ENCODE results near the gene GPR143. TPM values are rescaled to one million over a fixed set of nuclear protein-coding genes. Genes with fewer than 3 reads are reported as not detected.
A peak's percentile ranks its signal among the peaks of the same experiment; 100 is the strongest.

The GPR143 gene
- total RNA-seq, 1 donor from 2014 or later: 7.1 TPM

DNA sequence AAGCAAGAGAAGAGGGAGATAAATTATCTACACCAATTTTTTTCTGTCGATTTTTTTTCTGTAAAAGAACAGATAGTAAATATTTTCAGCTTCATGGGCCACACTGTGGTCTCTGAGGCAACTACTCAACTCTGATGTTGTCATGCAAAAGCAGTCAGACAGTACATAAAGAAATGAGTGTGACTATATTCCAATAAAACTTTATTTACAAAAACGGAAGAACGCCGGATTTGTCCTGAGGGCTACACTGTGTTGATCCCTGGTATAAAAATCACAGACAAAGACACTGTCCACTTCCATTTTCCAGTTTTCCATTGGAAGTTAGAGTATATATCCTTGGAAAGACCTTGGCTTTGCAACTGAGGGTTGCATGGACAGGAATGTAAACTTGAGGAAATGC lies 18.0 kb downstream of the GPR143 start:
- TF ChIP-seq, protein P1, sequence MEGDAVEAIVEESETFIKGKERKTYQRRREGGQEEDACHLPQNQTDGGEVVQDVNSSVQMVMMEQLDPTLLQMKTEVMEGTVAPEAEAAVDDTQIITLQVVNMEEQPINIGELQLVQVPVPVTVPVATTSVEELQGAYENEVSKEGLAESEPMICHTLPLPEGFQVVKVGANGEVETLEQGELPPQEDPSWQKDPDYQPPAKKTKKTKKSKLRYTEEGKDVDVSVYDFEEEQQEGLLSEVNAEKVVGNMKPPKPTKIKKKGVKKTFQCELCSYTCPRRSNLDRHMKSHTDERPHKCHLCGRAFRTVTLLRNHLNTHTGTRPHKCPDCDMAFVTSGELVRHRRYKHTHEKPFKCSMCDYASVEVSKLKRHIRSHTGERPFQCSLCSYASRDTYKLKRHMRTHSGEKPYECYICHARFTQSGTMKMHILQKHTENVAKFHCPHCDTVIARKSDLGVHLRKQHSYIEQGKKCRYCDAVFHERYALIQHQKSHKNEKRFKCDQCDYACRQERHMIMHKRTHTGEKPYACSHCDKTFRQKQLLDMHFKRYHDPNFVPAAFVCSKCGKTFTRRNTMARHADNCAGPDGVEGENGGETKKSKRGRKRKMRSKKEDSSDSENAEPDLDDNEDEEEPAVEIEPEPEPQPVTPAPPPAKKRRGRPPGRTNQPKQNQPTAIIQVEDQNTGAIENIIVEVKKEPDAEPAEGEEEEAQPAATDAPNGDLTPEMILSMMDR (IDR thresholded peaks at IDR 0.05; ENCODE audit: unreplicated experiment): no peak
- Mint-ChIP-seq H3K27ac (no peak overlapping the region), H3K36me3 (ENCODE audit: insufficient read depth) (peaks cover 5% of the 10 kb centered on the region), H3K27me3 (no peaks in the 10 kb centered on the region), H3K4me3 (ENCODE audit: low read depth) (no peak overlapping the region), H3K9me3 (ENCODE audit: low read depth) (peaks cover 13% of the 10 kb centered on the region), H3K4me1 (ENCODE audit: low read depth) (peaks cover 4% of the 10 kb centered on the region)
- no peak for DNase-seq (ENCODE audit: low spot score, unreplicated experiment)

DNA sequence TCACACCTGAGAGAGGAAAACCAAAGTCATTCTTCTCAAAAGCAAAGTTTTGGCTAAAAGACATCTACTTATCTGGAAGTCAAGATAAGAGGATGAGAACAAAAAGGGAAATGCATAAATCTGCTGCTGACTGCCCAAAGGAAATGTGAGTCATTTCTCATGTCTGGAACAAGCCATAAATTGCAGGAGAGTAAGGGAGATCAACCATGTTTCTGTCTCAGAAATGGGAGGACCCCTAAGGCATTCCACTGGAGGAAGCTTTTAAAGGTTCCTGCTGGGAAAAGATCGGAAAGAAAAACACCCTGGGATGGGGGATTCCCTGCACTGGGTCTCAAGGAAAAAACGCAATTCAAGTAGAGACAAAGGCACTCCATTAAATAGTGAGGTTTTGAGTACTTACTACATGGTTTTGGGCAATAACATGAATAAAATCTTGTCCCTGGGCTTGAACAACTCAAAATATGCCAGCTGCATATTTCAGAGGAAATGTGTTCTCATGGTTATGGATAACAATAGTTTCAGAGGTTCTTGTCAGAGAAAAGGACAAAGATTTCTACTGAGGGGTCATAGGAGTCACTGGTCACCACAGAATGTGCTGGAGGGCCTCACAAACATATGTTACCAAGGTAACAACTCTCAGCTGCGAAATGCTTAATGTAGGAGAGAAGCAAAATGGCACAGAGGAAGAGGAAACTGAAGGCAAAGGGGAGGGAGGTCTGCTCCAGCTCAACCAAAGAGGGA lies 19.3 kb downstream of the GPR143 start:
- peaks cover 4% of the 10 kb centered on the region for H3K4me1 Mint-ChIP-seq (ENCODE audit: low read depth)
- no peaks in the 10 kb centered on the region for H3K27me3 Mint-ChIP-seq
- peaks cover 5% of the 10 kb centered on the region for H3K36me3 Mint-ChIP-seq (ENCODE audit: insufficient read depth)
- DNase-seq (ENCODE audit: low spot score, unreplicated experiment): no peak
- H3K4me3 Mint-ChIP-seq (ENCODE audit: low read depth): no peak overlapping the region
- peaks cover 13% of the 10 kb centered on the region for H3K9me3 Mint-ChIP-seq (ENCODE audit: low read depth)
- peak overlapping the region; percentile 39 for H3K27ac Mint-ChIP-seq
- TF ChIP-seq, protein P1 (IDR thresholded peaks at IDR 0.05; ENCODE audit: unreplicated experiment): no peak

DNA sequence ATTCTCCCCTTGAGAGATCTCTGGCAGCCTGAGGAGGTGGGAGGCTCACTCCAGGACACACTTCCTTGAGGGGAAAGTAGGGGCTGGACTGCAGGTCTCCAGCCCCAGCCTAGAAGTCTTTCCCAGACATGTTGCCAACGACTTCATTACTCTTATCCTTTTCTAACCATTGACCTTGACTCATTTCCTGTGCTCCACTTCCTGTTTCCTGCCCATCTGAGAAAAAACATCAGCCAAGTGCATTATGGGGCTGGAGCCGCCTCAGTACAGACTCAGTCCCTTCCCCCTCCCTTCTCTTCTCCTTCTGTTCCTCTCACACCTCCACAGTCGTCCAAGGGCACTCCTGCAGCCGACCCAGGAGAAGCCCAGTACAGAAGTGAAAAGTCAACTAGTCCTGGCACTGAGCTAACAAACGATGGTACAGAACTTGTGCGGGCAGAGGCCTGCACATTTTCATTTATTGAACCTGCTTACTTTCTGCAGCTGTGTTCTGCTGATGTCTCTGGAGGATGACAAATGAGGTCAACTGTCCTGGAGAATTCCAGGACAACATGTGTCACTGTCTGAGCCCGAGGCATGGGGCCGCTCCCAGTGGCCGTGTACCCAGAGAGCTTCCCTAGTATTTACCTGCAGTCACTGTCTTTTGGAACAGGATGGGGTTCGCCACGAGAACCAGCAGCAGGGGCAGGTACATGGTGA lies 20.1 kb downstream of the GPR143 start:
- no peak for DNase-seq (ENCODE audit: low spot score, unreplicated experiment)
- Mint-ChIP-seq H3K27me3 (no peaks in the 10 kb centered on the region), H3K27ac (no peak overlapping the region), H3K36me3 (ENCODE audit: insufficient read depth) (peaks cover 5% of the 10 kb centered on the region), H3K4me3 (ENCODE audit: low read depth) (no peak overlapping the region), H3K9me3 (ENCODE audit: low read depth) (peaks cover 13% of the 10 kb centered on the region), H3K4me1 (ENCODE audit: low read depth) (peaks cover 4% of the 10 kb centered on the region)
- TF ChIP-seq, protein P1 (IDR thresholded peaks at IDR 0.05; ENCODE audit: unreplicated experiment): no peak

DNA sequence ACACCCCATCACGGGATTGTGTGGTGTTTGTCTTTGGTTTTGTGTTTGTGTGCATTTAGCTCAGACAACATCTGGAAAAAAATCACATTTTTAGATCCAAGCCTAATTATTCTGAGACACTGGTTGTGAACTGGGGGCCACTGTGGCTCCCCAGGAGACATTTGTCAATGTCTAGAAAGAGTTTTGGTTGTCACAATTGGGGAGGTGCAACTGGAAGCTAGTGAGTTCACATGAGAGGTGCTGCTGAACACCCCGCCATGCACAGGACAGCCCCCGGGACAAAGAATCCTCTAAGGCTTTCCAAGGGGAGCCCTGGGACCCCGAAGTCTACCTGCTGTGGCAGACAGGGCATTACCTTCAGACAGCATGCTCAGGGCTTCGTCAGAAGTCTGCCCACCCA lies 26.5 kb downstream of the GPR143 start:
- TF ChIP-seq, protein P1 (IDR thresholded peaks at IDR 0.05; ENCODE audit: unreplicated experiment): no peak
- H3K4me1 Mint-ChIP-seq (ENCODE audit: low read depth): no peaks in the 10 kb centered on the region
- H3K9me3 Mint-ChIP-seq (ENCODE audit: low read depth): peaks cover 18% of the 10 kb centered on the region
- H3K4me3 Mint-ChIP-seq (ENCODE audit: low read depth): no peak overlapping the region
- H3K27me3 Mint-ChIP-seq: no peaks in the 10 kb centered on the region
- no peak for DNase-seq (ENCODE audit: low spot score, unreplicated experiment)
- peaks cover 9% of the 10 kb centered on the region for H3K36me3 Mint-ChIP-seq (ENCODE audit: insufficient read depth)
- H3K27ac Mint-ChIP-seq: no peak overlapping the region

DNA sequence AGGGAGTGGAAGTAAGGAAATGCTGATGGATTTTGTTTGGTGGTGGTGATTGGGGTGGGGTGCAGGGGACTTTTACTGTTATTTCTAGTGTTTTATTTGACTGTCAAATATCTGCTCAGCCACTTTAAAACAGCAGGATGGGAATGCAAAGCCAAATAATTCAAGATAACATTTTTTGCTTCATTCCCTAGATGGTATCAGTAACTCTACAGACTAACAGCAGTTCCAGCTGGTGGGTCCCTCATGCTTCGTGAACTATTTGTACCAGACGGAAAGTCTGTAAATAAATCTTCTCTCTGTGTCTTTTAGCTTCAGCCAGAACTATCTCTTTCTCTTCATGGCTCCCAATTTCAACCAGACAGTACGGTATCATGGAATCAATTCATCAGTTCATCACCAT lies 27.5 kb downstream of the GPR143 start:
- no peak for DNase-seq (ENCODE audit: low spot score, unreplicated experiment)
- H3K4me1 Mint-ChIP-seq (ENCODE audit: low read depth): no peaks in the 10 kb centered on the region
- no peaks in the 10 kb centered on the region for H3K27me3 Mint-ChIP-seq
- H3K4me3 Mint-ChIP-seq (ENCODE audit: low read depth): no peak overlapping the region
- peaks cover 8% of the 10 kb centered on the region for H3K36me3 Mint-ChIP-seq (ENCODE audit: insufficient read depth)
- no peak overlapping the region for H3K27ac Mint-ChIP-seq
- TF ChIP-seq, protein P1 (IDR thresholded peaks at IDR 0.05; ENCODE audit: unreplicated experiment): no peak
- peaks cover 17% of the 10 kb centered on the region for H3K9me3 Mint-ChIP-seq (ENCODE audit: low read depth)
